HEK293 (cell line): ENCODE results near the gene LCN12.

Source experiments
- GLI4 ChIP-seq: fragments of 450-650 bp; formaldehyde crosslinking; IDR thresholded peaks from 2 replicates; pipeline ENCODE4 v1.5.1; 2016; ENCODE audit warnings: missing biosample characterization, missing genetic modification characterization
- TCF7L2 ChIP-seq: IDR thresholded peaks from 2 replicates; pipeline ENCODE4 v1.6.1; 2011; ENCODE audit warnings: low read depth, mild to moderate bottlenecking, inconsistent platforms, low read length, moderate library complexity, borderline replicate concordance
- YY1 ChIP-seq: fragments of 450-650 bp; formaldehyde crosslinking; IDR thresholded peaks from 2 replicates; pipeline ENCODE4 v1.5.1; 2018; ENCODE audit warnings: missing biosample characterization, missing genetic modification characterization
- ZNF274 ChIP-seq, 2 experiments: fragments of 200-500 bp in 1 of 2; fragments of 450-650 bp in 1 of 2; sonication (Bioruptor generic) in 1 of 2; formaldehyde crosslinking in 1 of 2; IDR thresholded peaks; 2 replicates each; pipeline versions ENCODE4 v1.5.1 to v1.6.1; 2014 to 2016; ENCODE audit warnings: borderline replicate concordance in 1 of 2, inconsistent platforms in 1 of 2, low read length in 1 of 2, missing biosample characterization in 1 of 2, missing genetic modification characterization in 1 of 2

DNA sequence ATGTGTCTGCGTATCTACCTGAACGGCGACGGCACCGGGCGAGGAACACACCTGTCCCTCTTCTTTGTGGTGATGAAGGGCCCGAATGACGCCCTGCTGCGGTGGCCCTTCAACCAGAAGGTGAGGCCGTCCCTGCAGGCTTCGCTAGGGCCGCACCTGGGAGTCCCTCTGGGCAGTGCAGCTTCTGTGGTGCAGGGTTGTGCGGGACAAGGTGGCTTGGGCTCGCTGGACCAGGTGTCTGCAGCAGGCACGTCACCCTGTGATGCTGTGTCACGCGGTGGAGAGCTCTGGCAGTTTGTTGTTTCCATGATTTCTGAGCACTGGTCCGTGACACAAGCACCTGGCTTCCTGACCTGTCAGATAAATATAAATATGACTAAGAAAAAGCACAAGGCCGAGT lies 28.2 kb upstream of the LCN12 start:
- TF ChIP-seq TCF7L2 (no peak), YY1 (tag by site-specific recombination) (no peak), GLI4 (tag by site-specific recombination) (no peak), ZNF274 (IDR thresholded peaks at IDR 0.05; ENCODE audit: low read length) (no peak), ZNF274 (tag by site-specific recombination; IDR thresholded peaks at IDR 0.05; ENCODE audit: borderline replicate concordance) (no peak)
